H1 (cell line): ENCODE measurements around the gene ZNF729.

ENCODE experiments used
- CHD2 ChIP-seq: IDR thresholded peaks from 2 replicates; pipeline ENCODE4 v1.6.1; 2012; ENCODE audit warnings: low read length, improper control_type of control experiment
- JUN ChIP-seq: IDR thresholded peaks from 2 replicates; pipeline ENCODE4 v1.6.1; 2011; ENCODE audit warnings: low read depth, mild to moderate bottlenecking, improper control_type of control experiment, low read length
- KDM1A ChIP-seq: fragments of 200-600, 300-600 bp; sonication (generic); IDR thresholded peaks from 2 replicates; pipeline ENCODE4 v1.7.1; 2016; ENCODE audit warnings: mild to moderate bottlenecking, low read length, borderline replicate concordance
- MAFK ChIP-seq: IDR thresholded peaks from 2 replicates; pipeline ENCODE4 v1.6.1; 2012; ENCODE audit warnings: low read depth, mild to moderate bottlenecking, improper control_type of control experiment, low read length
- POLR2A ChIP-seq, 2 experiments: IDR thresholded peaks; 1 replicate in 1 of 2; 2 replicates in 1 of 2; pipeline ENCODE4 v1.6.1; 2011; ENCODE audit warnings: low read depth in 2 of 2, low read length in 2 of 2, mild to moderate bottlenecking in 2 of 2; ENCODE audit errors: control extremely low read depth in 1 of 2
- RAD21 ChIP-seq, 2 experiments: IDR thresholded peaks in 1 of 2; conservative IDR thresholded peaks in 1 of 2; 2 replicates each; pipeline ENCODE4 v1.6.1; 2011; ENCODE audit warnings: low read depth in 2 of 2, low read length in 2 of 2, improper control_type of control experiment in 1 of 2, inconsistent platforms in 1 of 2, mild to moderate bottlenecking in 1 of 2, moderate library complexity in 1 of 2
- SP2 ChIP-seq: IDR thresholded peaks from 2 replicates; pipeline ENCODE4 v1.6.1; 2012; ENCODE audit warnings: mild to moderate bottlenecking, low read length, inconsistent platforms
- TAF1 ChIP-seq: IDR thresholded peaks from 2 replicates; pipeline ENCODE4 v1.6.1; 2011; ENCODE audit warnings: mild to moderate bottlenecking, low read depth, low read length
- TCF12 ChIP-seq: IDR thresholded peaks from 2 replicates; pipeline ENCODE4 v1.6.1; 2011; ENCODE audit warnings: low read depth, mild to moderate bottlenecking, low read length
- TEAD4 ChIP-seq: IDR thresholded peaks from 2 replicates; pipeline ENCODE4 v1.6.1; 2012; ENCODE audit warnings: low read depth, low read length, inconsistent platforms, mixed read lengths
- TF ChIP-seq, protein P1 (sequence below): IDR thresholded peaks from 2 replicates; pipeline ENCODE4 v1.6.1; 2011; ENCODE audit warnings: low read depth, mild to moderate bottlenecking, low read length; ENCODE audit not compliant: insufficient read depth
- TF ChIP-seq, protein P2 (sequence below), 3 experiments: IDR thresholded peaks; 1 replicate in 2 of 3; 2 replicates in 1 of 3; pipeline versions ENCODE4 v1.5.1 to v1.6.1; 2011; ENCODE audit warnings: low read length in 3 of 3, mild to moderate bottlenecking in 3 of 3, inconsistent platforms in 2 of 3, low read depth in 1 of 3, moderate library complexity in 1 of 3; ENCODE audit not compliant: insufficient read depth in 1 of 3; ENCODE audit errors: control extremely low read depth in 1 of 3
- TF ChIP-seq, protein P3 (sequence below): IDR thresholded peaks from 2 replicates; pipeline ENCODE4 v1.6.1; 2012; ENCODE audit warnings: low read length, inconsistent platforms
- TF ChIP-seq, protein P4 (sequence below): IDR thresholded peaks from 2 replicates; pipeline ENCODE4 v1.6.1; 2011; ENCODE audit warnings: low read length, improper control_type of control experiment

DNA sequence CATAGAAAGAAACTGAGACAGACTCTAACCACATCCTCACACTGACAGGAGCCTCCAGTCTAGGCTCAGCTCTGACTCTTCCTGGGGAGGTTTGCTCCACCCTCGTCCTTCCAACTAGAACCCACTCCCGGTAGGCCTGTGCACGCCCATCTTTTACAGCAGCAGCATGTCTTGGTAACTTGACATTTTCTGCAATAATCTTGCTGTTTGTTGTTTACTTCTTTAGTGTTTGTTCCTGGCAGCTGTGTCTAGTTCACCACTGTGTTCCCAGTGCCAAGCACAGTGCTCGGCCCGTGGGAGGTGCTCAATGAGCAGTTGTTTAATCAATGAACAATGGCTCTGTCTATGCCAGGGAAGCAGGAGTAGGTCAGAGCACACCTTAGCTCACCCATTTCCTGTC is 23.1 kb upstream of the ZNF729 start:
- TF ChIP-seq, protein P1, sequence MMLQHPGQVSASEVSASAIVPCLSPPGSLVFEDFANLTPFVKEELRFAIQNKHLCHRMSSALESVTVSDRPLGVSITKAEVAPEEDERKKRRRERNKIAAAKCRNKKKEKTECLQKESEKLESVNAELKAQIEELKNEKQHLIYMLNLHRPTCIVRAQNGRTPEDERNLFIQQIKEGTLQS = no peak
- TF ChIP-seq SP2 (no peak), RAD21 (IDR thresholded peaks at IDR 0.05 in 1 of 2, conservative IDR thresholded peaks at IDR 0.05 in 1 of 2; ENCODE audit: low read depth in 2 of 2, low read length in 2 of 2) (no peak), CHD2 (no peak), TCF12 (no peak), MAFK (no peak), JUN (no peak), POLR2A (IDR thresholded peaks at IDR 0.05; ENCODE audit: control extremely low read depth in 1 of 2, low read depth in 2 of 2, low read length in 2 of 2) (no peak), TAF1 (no peak), TEAD4 (no peak), KDM1A (no peak)
- TF ChIP-seq, protein P2, sequence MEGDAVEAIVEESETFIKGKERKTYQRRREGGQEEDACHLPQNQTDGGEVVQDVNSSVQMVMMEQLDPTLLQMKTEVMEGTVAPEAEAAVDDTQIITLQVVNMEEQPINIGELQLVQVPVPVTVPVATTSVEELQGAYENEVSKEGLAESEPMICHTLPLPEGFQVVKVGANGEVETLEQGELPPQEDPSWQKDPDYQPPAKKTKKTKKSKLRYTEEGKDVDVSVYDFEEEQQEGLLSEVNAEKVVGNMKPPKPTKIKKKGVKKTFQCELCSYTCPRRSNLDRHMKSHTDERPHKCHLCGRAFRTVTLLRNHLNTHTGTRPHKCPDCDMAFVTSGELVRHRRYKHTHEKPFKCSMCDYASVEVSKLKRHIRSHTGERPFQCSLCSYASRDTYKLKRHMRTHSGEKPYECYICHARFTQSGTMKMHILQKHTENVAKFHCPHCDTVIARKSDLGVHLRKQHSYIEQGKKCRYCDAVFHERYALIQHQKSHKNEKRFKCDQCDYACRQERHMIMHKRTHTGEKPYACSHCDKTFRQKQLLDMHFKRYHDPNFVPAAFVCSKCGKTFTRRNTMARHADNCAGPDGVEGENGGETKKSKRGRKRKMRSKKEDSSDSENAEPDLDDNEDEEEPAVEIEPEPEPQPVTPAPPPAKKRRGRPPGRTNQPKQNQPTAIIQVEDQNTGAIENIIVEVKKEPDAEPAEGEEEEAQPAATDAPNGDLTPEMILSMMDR (IDR thresholded peaks at IDR 0.05; ENCODE audit: control extremely low read depth in 1 of 3, insufficient read depth in 1 of 3, low read depth in 1 of 3, low read length in 3 of 3) = no peak
- TF ChIP-seq, protein P3, sequence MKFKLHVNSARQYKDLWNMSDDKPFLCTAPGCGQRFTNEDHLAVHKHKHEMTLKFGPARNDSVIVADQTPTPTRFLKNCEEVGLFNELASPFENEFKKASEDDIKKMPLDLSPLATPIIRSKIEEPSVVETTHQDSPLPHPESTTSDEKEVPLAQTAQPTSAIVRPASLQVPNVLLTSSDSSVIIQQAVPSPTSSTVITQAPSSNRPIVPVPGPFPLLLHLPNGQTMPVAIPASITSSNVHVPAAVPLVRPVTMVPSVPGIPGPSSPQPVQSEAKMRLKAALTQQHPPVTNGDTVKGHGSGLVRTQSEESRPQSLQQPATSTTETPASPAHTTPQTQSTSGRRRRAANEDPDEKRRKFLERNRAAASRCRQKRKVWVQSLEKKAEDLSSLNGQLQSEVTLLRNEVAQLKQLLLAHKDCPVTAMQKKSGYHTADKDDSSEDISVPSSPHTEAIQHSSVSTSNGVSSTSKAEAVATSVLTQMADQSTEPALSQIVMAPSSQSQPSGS = no peak
- TF ChIP-seq, protein P4, sequence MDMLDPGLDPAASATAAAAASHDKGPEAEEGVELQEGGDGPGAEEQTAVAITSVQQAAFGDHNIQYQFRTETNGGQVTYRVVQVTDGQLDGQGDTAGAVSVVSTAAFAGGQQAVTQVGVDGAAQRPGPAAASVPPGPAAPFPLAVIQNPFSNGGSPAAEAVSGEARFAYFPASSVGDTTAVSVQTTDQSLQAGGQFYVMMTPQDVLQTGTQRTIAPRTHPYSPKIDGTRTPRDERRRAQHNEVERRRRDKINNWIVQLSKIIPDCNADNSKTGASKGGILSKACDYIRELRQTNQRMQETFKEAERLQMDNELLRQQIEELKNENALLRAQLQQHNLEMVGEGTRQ = no peak
